Aorta (tissue), 5 donors: ENCODE measurements around the gene TTC39C. TPM values are rescaled to one million over a fixed set of nuclear protein-coding genes. Genes with fewer than 3 reads are reported as not detected.

Source experiments
- ATAC-seq: fragments of 200-7000 bp; cut with Tn5 transposase; one replicate; pipeline ENCODE4 v1.9.1; 2022; ENCODE audit warnings: moderate library complexity; ENCODE audit not compliant: low FRiP score
- DNase-seq, 2 donors: peaks; one replicate each; pipeline ENCODE4 v3.0.0-alpha.2; 2020
- H3K27ac ChIP-seq, 2 donors: one replicate each; pipeline ENCODE4 v1.5.1; 2013; ENCODE audit warnings: low read length in 2 of 2, mild to moderate bottlenecking in 2 of 2, moderate library complexity in 2 of 2, control low read depth in 1 of 2, inconsistent platforms in 1 of 2, low read depth in 1 of 2
- H3K27me3 ChIP-seq, 2 donors: one replicate each; pipeline ENCODE4 v1.6.1; 2013; ENCODE audit warnings: control low read depth in 1 of 2, low read length in 1 of 2, mild to moderate bottlenecking in 1 of 2, moderate library complexity in 1 of 2; ENCODE audit not compliant: insufficient read depth in 2 of 2, control insufficient read depth in 1 of 2
- H3K36me3 ChIP-seq, 2 donors: one replicate each; pipeline ENCODE4 v1.6.1; 2013; ENCODE audit warnings: control low read depth in 1 of 2, low read length in 1 of 2, mild to moderate bottlenecking in 1 of 2; ENCODE audit not compliant: insufficient read depth in 2 of 2, control insufficient read depth in 1 of 2
- H3K4me1 ChIP-seq, 2 donors: one replicate each; pipeline ENCODE4 v1.6.1; 2013; ENCODE audit warnings: low read length in 2 of 2, control low read depth in 1 of 2, mild to moderate bottlenecking in 1 of 2, moderate library complexity in 1 of 2; ENCODE audit not compliant: insufficient read depth in 2 of 2, control insufficient read depth in 1 of 2
- H3K4me3 ChIP-seq, 2 donors: one replicate each; pipeline ENCODE4 v1.5.1; 2013; ENCODE audit warnings: low read length in 2 of 2, control low read depth in 1 of 2, mild to moderate bottlenecking in 1 of 2
- H3K9me3 ChIP-seq: one replicate; pipeline ENCODE4 v1.6.1; 2013; ENCODE audit warnings: mild to moderate bottlenecking, low read length; ENCODE audit not compliant: control insufficient read depth
- WGBS, 2 donors: extraction: QIAGEN DNeasy Blood & Tissue Kit; methylation state at CpG; one replicate each; pipeline ENCODE4 v1.1.7; 2013; 5-methylcytosine and 5-hydroxymethylcytosine counted together
- intact Hi-C, 2 donors: fragments of 100-400 bp; cut with DNase I; formaldehyde crosslinking; loops; one replicate each; pipeline versions ENCODE4 v1.14.2 to v1.15.0; 2022
- polyA plus RNA-seq, 2 donors: library from polyadenylated mRNA; stranded (reverse); fragments of 200-250 nt; gene quantifications; one replicate each; pipeline ENCODE4 v1.2.3, GENCODE V29; 2013
- total RNA-seq, 2 donors: library from RNA; stranded (reverse); fragmentation: NEBNext Ultra II Directional; extraction: Animal tissue kit (Norgen Biotek cat#: 25700); gene quantifications; one replicate each; pipeline ENCODE4 v1.2.1, GENCODE V29; 2021
- donor health status: healthy with polysubstance abuse.
- donor health status: Bipolar disorder and iron deficiency.
- donor health status: DM: no; HTN: no; CAD: no.
- donor health status: DM: no; HTN: no; CAD: no.
- donor health status: DM: yes; HTN: yes; CAD: no.

The TTC39C gene
- total and polyA plus RNA-seq, 4 donors = 2.3 to 21.2 (median 14.1) TPM

DNA sequence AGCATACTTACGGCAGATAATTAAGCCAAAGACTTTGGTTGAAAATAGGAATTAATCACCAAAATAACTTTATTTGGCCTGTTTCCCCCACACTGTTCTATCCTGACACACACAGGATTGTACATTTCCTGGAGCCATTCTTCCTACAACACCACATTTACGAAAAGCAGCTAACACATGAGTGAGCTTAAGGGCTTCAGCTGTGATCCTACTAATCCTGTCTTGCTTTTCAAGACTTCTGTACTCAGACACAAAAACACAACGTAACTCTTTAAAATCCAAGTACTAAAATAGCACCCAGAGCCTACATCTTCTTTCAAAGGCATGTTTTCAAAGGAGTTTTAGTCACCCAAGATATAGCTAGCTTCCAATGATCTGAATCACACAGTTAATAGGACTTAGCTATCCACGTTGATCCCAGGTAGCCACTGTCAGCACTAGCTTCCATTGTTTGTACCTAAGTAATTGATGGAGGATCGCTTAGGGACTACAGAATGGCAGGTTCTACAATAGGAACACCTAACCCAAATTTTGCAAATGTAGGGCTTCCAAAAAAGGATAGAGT lies 42.8 kb upstream of the TTC39C start:
- DNase-seq = no peak
- H3K36me3 ChIP-seq = no peaks in the 10 kb centered on the region
- H3K9me3 ChIP-seq = no peaks in the 10 kb centered on the region
- WGBS, 2 donors = 76 to 79% methylated on average over 5 of the region's 5 CpGs
- H3K27ac ChIP-seq = no peak overlapping the region
- intact Hi-C loops = no loop called here
- no peaks in the 10 kb centered on the region for H3K4me1 ChIP-seq
- no peak for ATAC-seq
- H3K27me3 ChIP-seq = no peaks in the 10 kb centered on the region
- no peak overlapping the region for H3K4me3 ChIP-seq

DNA sequence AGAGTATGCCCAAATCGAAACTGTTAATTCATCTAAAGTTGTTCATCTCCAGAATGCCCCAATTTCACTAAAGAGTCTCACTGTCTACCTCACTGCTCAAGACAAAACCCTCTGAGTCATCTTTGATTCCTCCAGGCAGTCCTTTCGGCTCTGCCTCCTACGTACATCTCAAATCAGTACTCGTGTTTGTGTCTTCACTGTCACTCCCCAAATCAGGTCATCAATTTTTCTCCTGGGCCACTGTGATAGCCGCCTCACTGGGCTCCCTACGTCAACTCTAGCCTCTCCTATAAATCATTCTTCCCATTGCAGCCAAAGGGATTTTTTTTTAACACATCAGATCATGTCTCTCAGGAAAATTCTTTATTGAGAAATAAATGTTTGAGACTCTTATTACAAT lies 42.1 kb upstream of the TTC39C start:
- ATAC-seq = no peak

DNA sequence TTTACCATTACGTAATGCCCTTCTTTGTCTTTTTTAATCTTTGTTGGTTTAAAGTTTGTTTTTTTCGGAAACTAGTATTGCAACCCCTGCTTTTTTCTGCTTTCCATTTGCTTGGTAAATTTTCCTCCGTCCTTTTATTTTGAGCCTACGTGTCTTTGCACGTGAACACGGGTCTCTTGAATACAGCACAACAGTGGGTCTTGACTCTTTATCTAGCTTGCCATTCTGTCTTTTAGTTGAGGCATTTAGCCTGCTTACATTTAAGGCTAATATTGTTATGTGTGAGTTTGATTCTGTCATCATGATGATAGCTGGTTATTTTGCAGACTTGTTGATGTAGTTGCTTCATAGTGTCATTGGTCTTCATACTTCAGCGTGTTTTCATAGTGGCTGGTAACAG lies 37.5 kb upstream of the TTC39C start:
- H3K27ac ChIP-seq = no peak overlapping the region
- H3K9me3 ChIP-seq = peaks cover 2% of the 10 kb centered on the region
- no peak for ATAC-seq
- no peak for DNase-seq
- intact Hi-C loops = no loop called here
- WGBS, 2 donors = 94 to 95% methylated on average over 7 of the region's 7 CpGs
- no peak overlapping the region for H3K4me3 ChIP-seq
- H3K36me3 ChIP-seq = no peaks in the 10 kb centered on the region
- no peaks in the 10 kb centered on the region for H3K4me1 ChIP-seq
- no peaks in the 10 kb centered on the region for H3K27me3 ChIP-seq

More for the DNA sequence above, 42.1 kb upstream of the TTC39C start:
- Histone ChIP-seq H3K4me1 (no peaks in the 10 kb centered on the region), H3K27me3 (no peaks in the 10 kb centered on the region), H3K9me3 (no peaks in the 10 kb centered on the region), H3K4me3 (no peak overlapping the region), H3K27ac (no peak overlapping the region), H3K36me3 (no peaks in the 10 kb centered on the region)
- DNase-seq = no peak
- WGBS, 2 donors = 68 to 77% methylated on average over 6 of the region's 6 CpGs
- intact Hi-C loops = no loop called here

DNA sequence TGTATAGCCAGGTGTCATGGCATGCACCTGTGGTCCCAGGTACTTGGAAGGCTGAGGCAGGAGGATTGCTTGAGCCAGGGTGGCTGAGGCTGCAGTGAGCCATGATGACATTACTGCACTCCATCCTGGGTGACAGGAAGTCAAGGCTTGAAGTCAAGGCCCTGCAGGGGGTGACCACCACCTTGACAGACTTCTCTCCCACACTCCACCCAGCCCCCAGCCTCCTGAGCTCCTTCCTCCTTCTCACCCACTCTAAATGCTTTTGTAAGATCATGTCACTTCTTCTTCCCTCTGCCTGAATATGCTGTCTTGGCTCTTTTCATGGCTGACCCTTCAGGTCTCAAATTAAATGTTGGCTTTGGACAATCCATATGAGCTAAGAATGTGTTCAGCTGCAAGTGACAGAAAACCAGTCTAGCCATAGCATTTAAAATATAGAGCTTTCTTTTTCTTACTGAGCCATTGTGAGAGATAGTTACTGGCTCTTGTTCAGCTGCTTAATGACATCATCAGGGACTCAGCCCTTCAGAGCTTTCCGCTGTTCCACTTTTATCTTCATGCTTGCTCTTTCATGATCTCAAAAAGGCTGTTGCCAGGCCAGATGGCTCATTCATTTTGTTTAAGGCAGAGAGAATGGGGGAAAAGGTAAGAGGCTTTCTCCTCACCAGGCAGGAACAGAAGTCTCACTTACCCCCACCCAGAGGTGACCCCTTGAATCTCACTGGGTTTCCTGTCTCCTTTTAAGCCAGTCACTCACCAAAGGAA lies 36.7 kb upstream of the TTC39C start:
- ATAC-seq (no peak), DNase-seq (no peak)
- H3K36me3 ChIP-seq = no peaks in the 10 kb centered on the region
- peaks cover 2% of the 10 kb centered on the region for H3K9me3 ChIP-seq
- no peaks in the 10 kb centered on the region for H3K27me3 ChIP-seq
- intact Hi-C loops = no loop called here
- H3K4me3 ChIP-seq = no peak overlapping the region
- H3K27ac ChIP-seq = no peak overlapping the region
- WGBS, 2 donors = 91 to 96% methylated on average over 1 of the region's 1 CpG
- no peaks in the 10 kb centered on the region for H3K4me1 ChIP-seq

DNA sequence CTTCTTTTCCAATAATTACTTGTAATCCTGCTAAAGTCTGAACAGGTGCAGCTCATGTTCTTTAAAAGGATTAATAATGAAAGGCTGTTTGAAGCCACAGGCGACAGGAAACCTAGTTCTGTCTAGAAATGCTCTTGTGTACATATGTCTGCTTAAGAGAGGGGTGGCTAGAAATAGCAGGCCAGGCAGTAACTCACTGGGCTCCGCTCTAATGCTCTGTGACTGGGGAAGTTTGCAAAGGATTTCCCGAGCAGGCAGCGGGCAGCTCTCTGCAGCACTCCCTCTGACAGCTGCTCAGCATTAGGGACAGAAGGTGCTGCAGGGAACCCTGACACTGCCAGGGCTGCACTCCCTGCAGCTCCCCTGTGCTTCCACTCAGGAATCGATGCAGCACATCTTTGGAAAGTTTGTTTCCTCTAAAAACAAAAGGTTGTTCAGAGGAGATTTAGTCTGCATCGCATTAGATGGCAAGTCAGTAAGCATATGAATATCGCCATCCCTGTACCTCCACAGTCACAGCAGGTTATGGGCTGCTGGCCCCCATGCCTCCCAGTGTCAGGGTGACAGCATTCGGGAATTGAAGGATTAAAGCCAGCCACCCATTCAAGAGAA lies 33.1 kb upstream of the TTC39C start:
- no peak overlapping the region for H3K4me3 ChIP-seq

DNA sequence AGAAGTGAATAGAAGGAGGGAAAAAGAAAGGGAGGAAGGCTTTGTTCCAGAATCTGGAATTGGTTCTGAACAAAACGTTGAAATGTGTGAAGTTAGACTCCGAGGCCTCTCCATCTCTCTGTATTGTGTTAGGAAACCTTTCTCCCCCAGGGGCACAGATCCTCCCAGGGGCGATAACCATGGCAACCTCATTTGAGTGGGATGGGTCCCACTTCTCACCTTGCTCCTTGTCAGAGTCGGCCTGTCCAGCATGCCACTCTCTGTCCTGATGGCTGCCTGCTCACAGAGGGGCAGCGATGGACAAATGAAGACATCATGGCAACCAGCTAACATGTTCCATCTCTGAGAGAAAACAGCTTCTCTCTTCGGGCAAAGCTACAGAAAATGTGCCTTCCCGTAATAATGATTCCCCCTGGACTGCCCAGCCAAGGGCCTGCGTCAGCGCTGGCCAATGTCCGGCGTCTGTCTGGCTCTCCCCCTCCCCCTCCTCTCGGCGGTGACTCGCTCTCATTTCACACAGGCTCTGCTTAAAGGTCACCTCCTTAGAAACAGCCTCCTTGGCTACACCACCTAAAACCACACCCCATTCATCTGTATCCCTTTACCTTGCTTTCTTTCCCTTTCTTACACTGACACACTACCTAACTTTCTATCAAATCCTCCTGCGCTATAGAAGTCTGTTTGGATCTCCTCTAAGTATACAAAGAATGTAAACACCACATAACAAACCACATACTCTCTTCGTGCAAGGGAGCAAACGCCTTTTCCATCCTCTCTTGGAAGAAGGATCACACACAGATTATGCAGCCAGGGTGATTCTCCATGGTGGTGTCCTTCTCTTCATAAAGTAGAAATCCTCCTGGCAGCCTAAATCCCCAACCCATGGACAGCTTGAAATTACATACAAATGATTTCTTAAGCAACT lies 32.1 kb upstream of the TTC39C start:
- peaks cover 3% of the 10 kb centered on the region for H3K9me3 ChIP-seq
- no peaks in the 10 kb centered on the region for H3K27me3 ChIP-seq
- no peaks in the 10 kb centered on the region for H3K36me3 ChIP-seq
- no peaks in the 10 kb centered on the region for H3K4me1 ChIP-seq
- WGBS, 2 donors = 23% methylated on average over 17 of the region's 17 CpGs
- ATAC-seq = peak; percentile 86
- H3K27ac ChIP-seq = no peak overlapping the region
- H3K4me3 ChIP-seq = no peak overlapping the region
- peak; percentile 87 to 92 for DNase-seq
- intact Hi-C loops = loop anchor here in 1 of 2 donors (5.0 kb wide), 1 partner anchor 40 kb away; no protein-coding TSS in a partner anchor

More for the DNA sequence above, 33.1 kb upstream of the TTC39C start:
- no peaks in the 10 kb centered on the region for H3K27me3 ChIP-seq
- H3K9me3 ChIP-seq = peaks cover 2% of the 10 kb centered on the region
- no peaks in the 10 kb centered on the region for H3K4me1 ChIP-seq
- H3K36me3 ChIP-seq = no peaks in the 10 kb centered on the region
- ATAC-seq = no peak
- no peak overlapping the region for H3K27ac ChIP-seq
- WGBS, 2 donors = 73 to 78% methylated on average over 8 of the region's 8 CpGs
- intact Hi-C loops = loop anchor here in 1 of 2 donors (5.0 kb wide), 1 partner anchor 39 kb away; no protein-coding TSS in a partner anchor
- no peak for DNase-seq

DNA sequence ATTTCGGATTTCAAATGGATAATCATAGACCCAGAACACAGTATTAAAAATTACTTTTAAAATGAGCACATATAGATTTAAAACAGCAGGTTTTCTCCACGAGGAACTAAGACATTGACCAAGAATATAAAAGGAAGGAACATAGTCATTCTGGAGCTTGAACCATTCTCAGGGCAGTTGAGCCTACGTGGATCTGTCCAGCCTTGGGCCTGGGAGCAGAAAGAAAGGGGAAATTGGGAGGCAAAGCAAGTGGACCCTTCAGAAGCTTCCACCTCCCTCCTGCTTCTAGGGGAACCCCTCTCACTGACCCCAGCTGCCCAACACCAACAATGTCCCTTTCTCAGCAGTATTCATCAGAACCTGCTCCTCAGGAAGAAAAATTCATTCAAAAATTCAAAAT lies 31.4 kb upstream of the TTC39C start:
- intact Hi-C loops = loop anchor here in 1 of 2 donors (5.0 kb wide), 1 partner anchor 41 kb away; no protein-coding TSS in a partner anchor
- Histone ChIP-seq H3K9me3 (peaks cover 1% of the 10 kb centered on the region), H3K4me1 (no peaks in the 10 kb centered on the region), H3K4me3 (no peak overlapping the region), H3K36me3 (no peaks in the 10 kb centered on the region), H3K27ac (no peak overlapping the region), H3K27me3 (no peaks in the 10 kb centered on the region)
- ATAC-seq (no peak), DNase-seq (no peak)
- WGBS, 2 donors = 84 to 89% methylated on average over 3 of the region's 3 CpGs

DNA sequence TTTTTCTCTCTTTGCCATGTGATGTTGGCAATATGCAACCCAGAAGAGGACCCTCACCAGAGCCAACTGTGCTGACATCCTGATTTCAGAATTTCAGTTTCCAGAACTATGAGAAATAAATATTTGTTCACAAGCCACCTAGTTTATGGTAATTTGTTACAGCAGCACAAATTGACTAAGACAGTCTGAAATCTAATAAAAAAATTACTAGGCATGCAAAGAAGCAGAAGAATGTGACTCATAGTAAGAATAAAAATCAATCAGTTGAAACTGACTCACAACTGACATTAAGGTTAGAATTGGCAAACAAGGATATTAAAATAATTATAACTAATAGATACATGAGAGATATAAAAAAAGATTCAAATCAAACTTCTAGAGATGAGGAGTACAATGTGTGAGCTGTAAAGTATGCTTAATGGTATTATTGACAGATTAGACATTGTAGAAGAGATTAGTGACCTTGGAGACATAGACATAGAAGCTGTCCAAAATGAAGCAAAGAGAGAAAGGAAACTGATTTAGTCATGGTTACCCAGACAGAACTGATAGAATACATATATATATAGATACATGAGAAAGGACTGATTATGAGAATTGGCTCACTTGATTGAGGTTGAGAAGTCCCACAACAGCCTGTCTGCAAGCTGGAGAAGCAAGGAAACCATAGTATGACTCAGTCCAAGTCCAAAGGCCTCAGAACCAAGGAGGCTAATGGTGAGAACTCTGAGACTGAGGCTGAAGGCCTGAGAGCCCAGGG lies 27.8 kb upstream of the TTC39C start:
- Histone ChIP-seq H3K27ac (no peak overlapping the region), H3K4me3 (no peak overlapping the region), H3K4me1 (no peaks in the 10 kb centered on the region), H3K9me3 (peaks cover 1% of the 10 kb centered on the region), H3K27me3 (no peaks in the 10 kb centered on the region), H3K36me3 (no peaks in the 10 kb centered on the region)
- DNase-seq (no peak), ATAC-seq (no peak)
- intact Hi-C loops = no loop called here
